Kasumi-1 (cell line): ENCODE measurements around the gene OTUD5.
"Not testable (repeated sequence)": the region's sequence is repeated elsewhere in the genome, so short reads cannot be mapped to it uniquely, and the experiment has no call there.

ENCODE experiments used
- DNase-seq, 2 experiments: peaks; one replicate each; lab custom pipeline; 2025; lab: John Stamatoyannopoulos, UW

Gene OTUD5

GRCh38 chrX:48890296-48890925 is 67.0 kb downstream of the OTUD5 start:
- DNase-seq, result no peak

- DNase-seq, result not testable (repeated sequence)
Measured at GRCh38 chrX:48886586-48886985, 70.8 kb downstream of the OTUD5 start.

- no peak for DNase-seq
Measured at GRCh38 chrX:48883729-48884128, 73.7 kb downstream of the OTUD5 start.

GRCh38 chrX:48876944-48877343 is 80.5 kb downstream of the OTUD5 start:
- DNase-seq, result not testable (repeated sequence)
